ENCODE measurements around the gene SHCBP1.

SHCBP1 gene

GRCh38 chr16:46577988-46578579 is 43.1 kb downstream of the SHCBP1 start:
- no peak for DNase-seq (ENCODE audit: low spot score)
- TF ChIP-seq CTCF (IDR thresholded peaks at IDR 0.05; ENCODE audit: extremely low read depth, insufficient read depth, missing control alignments), result no peak
- in situ Hi-C loops (cut with MboI; ENCODE audit: low pct_unique_long_range_greater_than_20kb, low sequenced_read_pairs, unreplicated experiment), result no loop called here

- no peak for TF ChIP-seq CTCF (IDR thresholded peaks at IDR 0.05; ENCODE audit: extremely low read depth, insufficient read depth, missing control alignments)
- no peak for DNase-seq (ENCODE audit: low spot score)
- in situ Hi-C loops (cut with MboI; ENCODE audit: low pct_unique_long_range_greater_than_20kb, low sequenced_read_pairs, unreplicated experiment), result no loop called here
Observed at GRCh38 chr16:46573834-46574159, 47.4 kb downstream of the SHCBP1 start.

- TF ChIP-seq CTCF (IDR thresholded peaks at IDR 0.05; ENCODE audit: extremely low read depth, insufficient read depth, missing control alignments), result no peak
- DNase-seq (ENCODE audit: low spot score), result no peak
- in situ Hi-C loops (cut with MboI; ENCODE audit: low pct_unique_long_range_greater_than_20kb, low sequenced_read_pairs, unreplicated experiment), result no loop called here
Observed at GRCh38 chr16:46573008-46573833, 48.0 kb downstream of the SHCBP1 start.

- in situ Hi-C loops (cut with MboI; ENCODE audit: low pct_unique_long_range_greater_than_20kb, low sequenced_read_pairs, unreplicated experiment), result no loop called here
- TF ChIP-seq CTCF (IDR thresholded peaks at IDR 0.05; ENCODE audit: extremely low read depth, insufficient read depth, missing control alignments), result no peak
- no peak for DNase-seq (ENCODE audit: low spot score)
Observed at GRCh38 chr16:46569231-46569735, 51.9 kb downstream of the SHCBP1 start.

GRCh38 chr16:46568472-46569230 is 52.5 kb downstream of the SHCBP1 start:
- no peak for DNase-seq (ENCODE audit: low spot score)
- in situ Hi-C loops (cut with MboI; ENCODE audit: low pct_unique_long_range_greater_than_20kb, low sequenced_read_pairs, unreplicated experiment), result no loop called here
- no peak for TF ChIP-seq CTCF (IDR thresholded peaks at IDR 0.05; ENCODE audit: extremely low read depth, insufficient read depth, missing control alignments)

- in situ Hi-C loops (cut with MboI; ENCODE audit: low pct_unique_long_range_greater_than_20kb, low sequenced_read_pairs, unreplicated experiment), result no loop called here
- no peak for DNase-seq (ENCODE audit: low spot score)
- TF ChIP-seq CTCF (IDR thresholded peaks at IDR 0.05; ENCODE audit: extremely low read depth, insufficient read depth, missing control alignments), result no peak
Observed at GRCh38 chr16:46562979-46563378, 58.2 kb downstream of the SHCBP1 start.
